Activated CD8-positive, alpha-beta T cell treated with anti-CD3 and anti-CD28 coated beads for 36 hours (primary cell): ENCODE measurements around the gene ELAVL2. TPM values are rescaled to one million over a fixed set of nuclear protein-coding genes. Genes with fewer than 3 reads are reported as not detected.

Experiments used
- ATAC-seq: fragments of 200-7000 bp; cut with Tn5 transposase; one replicate; pipeline ENCODE4 v1.10.0; 2021; ENCODE audit warnings: mild to moderate bottlenecking, moderate library complexity
- CTCF ChIA-PET: fragments of 350-600 bp; sonication (Branson Sonifier 250); formaldehyde crosslinking; loops from one replicate; lab custom pipeline; 2021; ENCODE audit warnings: antibody characterized with exemption; lab: Charles Lee
- POLR2A ChIA-PET: fragments of 350-600 bp; sonication (Branson Sonifier 250); formaldehyde crosslinking; loops from one replicate; lab custom pipeline; 2021; ENCODE audit warnings: antibody characterized with exemption; lab: Charles Lee
- DNase-seq: peaks from one replicate; pipeline ENCODE4 v3.0.0-alpha.2; 2020
- H3K27ac Mint-ChIP-seq: one replicate; pipeline ENCODE4 v1.8.0; 2021; ENCODE audit warnings: mild to moderate bottlenecking, mixed read lengths
- H3K27me3 Mint-ChIP-seq: one replicate; pipeline ENCODE4 v1.8.0; 2021; ENCODE audit warnings: mixed read lengths
- H3K36me3 Mint-ChIP-seq: one replicate; pipeline ENCODE4 v1.8.0; 2021; ENCODE audit warnings: low read depth, mixed read lengths
- H3K4me1 Mint-ChIP-seq: one replicate; pipeline ENCODE4 v1.8.0; 2021; ENCODE audit warnings: low read depth, mixed read lengths
- H3K4me3 Mint-ChIP-seq: one replicate; pipeline ENCODE4 v1.8.0; 2021; ENCODE audit warnings: mild to moderate bottlenecking, moderate library complexity, mixed read lengths
- H3K9me3 Mint-ChIP-seq: one replicate; pipeline ENCODE4 v1.8.0; 2021; ENCODE audit warnings: mixed read lengths
- intact Hi-C: fragments of 100-400 bp; cut with micrococcal nuclease; formaldehyde crosslinking; loops from one replicate; pipeline ENCODE4 v1.10.0; 2022
- total RNA-seq, 2 experiments: library from RNA; stranded (reverse); gene quantifications; one replicate each; pipeline ENCODE4 v1.2.3, GENCODE V29; 2021
- TF ChIP-seq, protein P1 (sequence below): fragments of 200-600 bp; IDR thresholded peaks from one replicate; pipeline ENCODE4 v1.8.0; 2022; ENCODE audit warnings: antibody characterized with exemption, mild to moderate bottlenecking

The ELAVL2 gene
- total RNA-seq, 2 experiments from 2014 or later: not detected

DNA sequence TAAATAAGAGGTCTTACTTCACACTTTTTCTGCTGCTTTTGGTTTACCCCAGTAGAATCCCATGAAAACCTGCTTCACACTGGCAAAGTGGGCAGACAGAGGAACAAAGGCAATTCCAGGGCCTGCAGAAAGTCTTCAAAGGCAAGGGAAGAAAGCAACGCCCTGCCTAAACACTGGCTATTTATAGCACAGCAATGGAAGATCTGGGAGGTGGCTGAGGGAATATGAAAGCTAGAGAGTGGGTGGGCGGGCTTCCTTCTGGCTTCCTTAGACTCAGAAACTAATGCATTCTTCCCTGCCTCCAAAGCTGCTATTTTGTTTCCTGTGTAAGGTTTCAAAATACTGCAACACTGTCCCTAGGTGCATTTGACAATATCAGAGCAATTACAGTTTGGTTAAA lies 46.8 kb downstream of the ELAVL2 start:
- DNase-seq: no peak
- Mint-ChIP-seq H3K27me3 (no peaks in the 10 kb centered on the region), H3K4me1 (no peaks in the 10 kb centered on the region), H3K9me3 (peaks cover 13% of the 10 kb centered on the region), H3K4me3 (no peak overlapping the region), H3K27ac (no peak overlapping the region), H3K36me3 (no peaks in the 10 kb centered on the region)
- POLR2A ChIA-PET: no interaction called here
- TF ChIP-seq, protein P1, sequence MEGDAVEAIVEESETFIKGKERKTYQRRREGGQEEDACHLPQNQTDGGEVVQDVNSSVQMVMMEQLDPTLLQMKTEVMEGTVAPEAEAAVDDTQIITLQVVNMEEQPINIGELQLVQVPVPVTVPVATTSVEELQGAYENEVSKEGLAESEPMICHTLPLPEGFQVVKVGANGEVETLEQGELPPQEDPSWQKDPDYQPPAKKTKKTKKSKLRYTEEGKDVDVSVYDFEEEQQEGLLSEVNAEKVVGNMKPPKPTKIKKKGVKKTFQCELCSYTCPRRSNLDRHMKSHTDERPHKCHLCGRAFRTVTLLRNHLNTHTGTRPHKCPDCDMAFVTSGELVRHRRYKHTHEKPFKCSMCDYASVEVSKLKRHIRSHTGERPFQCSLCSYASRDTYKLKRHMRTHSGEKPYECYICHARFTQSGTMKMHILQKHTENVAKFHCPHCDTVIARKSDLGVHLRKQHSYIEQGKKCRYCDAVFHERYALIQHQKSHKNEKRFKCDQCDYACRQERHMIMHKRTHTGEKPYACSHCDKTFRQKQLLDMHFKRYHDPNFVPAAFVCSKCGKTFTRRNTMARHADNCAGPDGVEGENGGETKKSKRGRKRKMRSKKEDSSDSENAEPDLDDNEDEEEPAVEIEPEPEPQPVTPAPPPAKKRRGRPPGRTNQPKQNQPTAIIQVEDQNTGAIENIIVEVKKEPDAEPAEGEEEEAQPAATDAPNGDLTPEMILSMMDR: no peak
- CTCF ChIA-PET: no interaction called here
- ATAC-seq: no peak
- intact Hi-C loops: no loop called here

DNA sequence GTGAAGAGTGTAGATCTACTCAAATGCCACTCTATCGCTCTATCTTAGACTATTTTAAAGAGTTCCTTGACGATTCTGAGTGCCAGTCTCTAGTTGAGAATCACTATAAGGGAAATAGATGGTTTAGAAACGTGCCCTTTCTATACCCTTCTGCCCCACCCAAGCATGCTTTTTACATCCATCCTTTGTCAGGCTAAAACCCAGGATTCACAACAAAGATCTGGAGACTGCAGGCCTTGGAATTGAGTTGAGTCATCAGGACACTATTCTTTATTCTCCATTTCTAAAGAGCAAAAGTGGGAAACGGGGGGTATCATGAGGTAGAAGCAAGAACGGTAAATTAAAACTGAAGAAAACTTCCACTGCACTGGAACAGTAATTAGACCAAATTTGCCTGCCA lies 48.7 kb downstream of the ELAVL2 start:
- Mint-ChIP-seq H3K9me3 (peaks cover 10% of the 10 kb centered on the region), H3K36me3 (no peaks in the 10 kb centered on the region), H3K4me3 (no peak overlapping the region), H3K27me3 (no peaks in the 10 kb centered on the region), H3K27ac (no peak overlapping the region), H3K4me1 (no peaks in the 10 kb centered on the region)
- ChIA-PET CTCF (no interaction called here), POLR2A (no interaction called here)
- TF ChIP-seq, protein P1: no peak
- no peak for ATAC-seq
- intact Hi-C loops: no loop called here
- no peak for DNase-seq

DNA sequence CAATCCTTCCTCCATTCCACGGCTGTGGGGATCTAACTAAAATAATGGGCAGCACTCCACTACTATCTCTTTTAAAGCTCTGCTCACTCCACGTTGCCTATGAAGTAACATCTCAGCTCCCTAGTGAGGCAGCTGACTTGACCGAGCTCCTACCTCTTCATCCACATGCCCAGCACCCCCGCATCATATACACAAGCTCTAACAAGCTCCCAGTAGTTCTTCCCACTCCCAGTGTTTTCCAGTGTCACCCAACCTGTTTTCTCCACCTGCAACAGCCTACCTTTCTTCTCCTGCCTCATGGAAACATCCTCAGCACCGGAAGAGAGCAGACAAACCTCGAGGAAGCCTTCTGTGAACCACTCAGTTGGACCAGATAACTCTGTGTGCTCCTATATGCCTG lies 50.5 kb downstream of the ELAVL2 start:
- intact Hi-C loops: no loop called here
- TF ChIP-seq, protein P1: no peak
- H3K36me3 Mint-ChIP-seq: no peaks in the 10 kb centered on the region
- no peak for DNase-seq
- H3K27ac Mint-ChIP-seq: no peak overlapping the region
- CTCF ChIA-PET: no interaction called here
- no peaks in the 10 kb centered on the region for H3K4me1 Mint-ChIP-seq
- no peak overlapping the region for H3K4me3 Mint-ChIP-seq
- POLR2A ChIA-PET: no interaction called here
- ATAC-seq: no peak
- peaks cover 9% of the 10 kb centered on the region for H3K9me3 Mint-ChIP-seq
- no peaks in the 10 kb centered on the region for H3K27me3 Mint-ChIP-seq

DNA sequence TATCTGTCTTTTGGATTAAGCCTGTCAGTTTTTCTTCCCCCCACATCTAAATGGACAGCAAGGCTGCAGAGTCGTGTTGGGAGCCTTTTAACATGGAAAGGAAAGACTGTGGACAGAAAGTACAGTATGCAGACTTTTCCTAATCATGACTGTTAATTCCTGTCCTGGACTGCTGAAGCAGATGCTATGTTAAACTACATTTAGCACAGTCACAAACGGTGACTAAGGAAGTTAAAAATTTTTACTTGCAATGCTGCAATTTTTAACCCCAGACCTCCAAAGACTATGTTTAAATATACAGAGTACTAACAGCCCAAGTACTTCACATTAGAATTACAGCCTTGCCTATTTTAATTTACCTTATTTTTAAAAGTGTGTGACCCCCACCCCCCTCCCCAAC lies 51.8 kb downstream of the ELAVL2 start:
- Mint-ChIP-seq H3K4me1 (no peaks in the 10 kb centered on the region), H3K9me3 (peaks cover 9% of the 10 kb centered on the region), H3K36me3 (no peaks in the 10 kb centered on the region), H3K27me3 (no peaks in the 10 kb centered on the region), H3K27ac (no peak overlapping the region), H3K4me3 (no peak overlapping the region)
- intact Hi-C loops: no loop called here
- ChIA-PET POLR2A (no interaction called here), CTCF (no interaction called here)
- DNase-seq (no peak), ATAC-seq (no peak)
- TF ChIP-seq, protein P1: no peak

DNA sequence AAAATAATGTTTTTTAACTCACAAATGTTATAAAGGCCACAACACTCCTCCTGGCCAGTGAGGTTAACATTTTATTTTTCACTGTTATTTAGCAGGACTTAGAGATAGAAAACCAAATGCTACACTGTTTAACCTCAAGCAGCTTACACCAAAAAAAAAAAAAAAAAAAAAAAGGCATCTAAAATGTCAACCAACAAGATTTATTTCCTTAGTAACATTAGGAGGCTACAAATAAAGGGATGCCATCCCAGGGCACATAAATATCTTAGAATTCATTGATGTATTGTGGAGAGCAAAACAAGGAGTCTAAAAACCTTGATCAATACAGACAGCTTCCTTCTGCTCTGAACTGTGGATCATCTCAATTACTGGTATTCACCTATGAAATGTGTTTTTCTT lies 53.7 kb downstream of the ELAVL2 start:
- Mint-ChIP-seq H3K9me3 (peaks cover 5% of the 10 kb centered on the region), H3K4me3 (no peak overlapping the region), H3K36me3 (no peaks in the 10 kb centered on the region), H3K4me1 (no peaks in the 10 kb centered on the region), H3K27me3 (no peaks in the 10 kb centered on the region), H3K27ac (no peak overlapping the region)
- TF ChIP-seq, protein P1: no peak
- ChIA-PET CTCF (no interaction called here), POLR2A (no interaction called here)
- no peak for DNase-seq
- ATAC-seq: no peak
- intact Hi-C loops: no loop called here
